Fibroblast of the aortic adventitia (primary cell): Measurements from ENCODE around the gene RASGRP2. TPM values are rescaled to one million over a fixed set of nuclear protein-coding genes. Genes with fewer than 3 reads are reported as not detected.

Source experiments
- DNase-seq: peaks from one replicate; pipeline ENCODE4 v3.0.0-alpha.2; 2010; ENCODE audit warnings: low read depth
- H3K4me3 ChIP-seq: 2 replicates; pipeline ENCODE4 v1.5.1; 2011; ENCODE audit warnings: low read depth, mild to moderate bottlenecking, control low read depth, low read length, moderate library complexity
- total RNA-seq: library from RNA; depleted of rRNA; stranded (reverse); fragments of >200 nt; gene quantifications from 2 replicates; pipeline ENCODE4 v1.2.3, GENCODE V29; 2012; ENCODE audit warnings: low replicate concordance
- TF ChIP-seq, protein P1 (sequence below): IDR thresholded peaks from 2 replicates; pipeline ENCODE4 v1.5.1; 2011; ENCODE audit warnings: mild to moderate bottlenecking, low read length, control low read depth, inconsistent platforms; ENCODE audit not compliant: insufficient read depth

RASGRP2 gene
- total RNA-seq, 1 donor: not detected

DNA sequence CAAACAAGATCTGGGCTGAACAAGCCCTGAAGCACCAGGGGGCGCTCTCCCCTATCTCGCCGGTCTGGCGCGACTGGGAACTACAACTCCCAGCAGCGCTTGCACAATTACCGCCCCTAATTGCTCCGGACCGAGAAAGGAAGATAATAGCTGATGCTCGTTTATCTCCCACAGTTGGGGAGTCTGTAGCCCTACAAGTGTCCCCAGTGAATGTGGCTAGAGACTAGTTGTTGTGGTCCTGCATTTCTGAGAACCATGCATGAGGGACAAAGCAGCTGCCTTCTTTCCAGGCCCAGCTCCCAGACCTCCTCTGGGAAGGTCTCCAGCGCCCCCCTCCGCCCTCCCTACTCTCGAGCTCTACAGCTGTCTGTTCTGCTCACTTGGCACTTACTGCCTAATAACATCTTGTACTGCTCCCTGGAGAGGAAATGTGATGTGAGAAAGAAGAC is 55.4 kb downstream of the RASGRP2 start:
- H3K4me3 ChIP-seq: peak overlapping the region; percentile 52
- DNase-seq: peak; percentile 85
- TF ChIP-seq, protein P1, sequence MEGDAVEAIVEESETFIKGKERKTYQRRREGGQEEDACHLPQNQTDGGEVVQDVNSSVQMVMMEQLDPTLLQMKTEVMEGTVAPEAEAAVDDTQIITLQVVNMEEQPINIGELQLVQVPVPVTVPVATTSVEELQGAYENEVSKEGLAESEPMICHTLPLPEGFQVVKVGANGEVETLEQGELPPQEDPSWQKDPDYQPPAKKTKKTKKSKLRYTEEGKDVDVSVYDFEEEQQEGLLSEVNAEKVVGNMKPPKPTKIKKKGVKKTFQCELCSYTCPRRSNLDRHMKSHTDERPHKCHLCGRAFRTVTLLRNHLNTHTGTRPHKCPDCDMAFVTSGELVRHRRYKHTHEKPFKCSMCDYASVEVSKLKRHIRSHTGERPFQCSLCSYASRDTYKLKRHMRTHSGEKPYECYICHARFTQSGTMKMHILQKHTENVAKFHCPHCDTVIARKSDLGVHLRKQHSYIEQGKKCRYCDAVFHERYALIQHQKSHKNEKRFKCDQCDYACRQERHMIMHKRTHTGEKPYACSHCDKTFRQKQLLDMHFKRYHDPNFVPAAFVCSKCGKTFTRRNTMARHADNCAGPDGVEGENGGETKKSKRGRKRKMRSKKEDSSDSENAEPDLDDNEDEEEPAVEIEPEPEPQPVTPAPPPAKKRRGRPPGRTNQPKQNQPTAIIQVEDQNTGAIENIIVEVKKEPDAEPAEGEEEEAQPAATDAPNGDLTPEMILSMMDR: peak; percentile 92

DNA sequence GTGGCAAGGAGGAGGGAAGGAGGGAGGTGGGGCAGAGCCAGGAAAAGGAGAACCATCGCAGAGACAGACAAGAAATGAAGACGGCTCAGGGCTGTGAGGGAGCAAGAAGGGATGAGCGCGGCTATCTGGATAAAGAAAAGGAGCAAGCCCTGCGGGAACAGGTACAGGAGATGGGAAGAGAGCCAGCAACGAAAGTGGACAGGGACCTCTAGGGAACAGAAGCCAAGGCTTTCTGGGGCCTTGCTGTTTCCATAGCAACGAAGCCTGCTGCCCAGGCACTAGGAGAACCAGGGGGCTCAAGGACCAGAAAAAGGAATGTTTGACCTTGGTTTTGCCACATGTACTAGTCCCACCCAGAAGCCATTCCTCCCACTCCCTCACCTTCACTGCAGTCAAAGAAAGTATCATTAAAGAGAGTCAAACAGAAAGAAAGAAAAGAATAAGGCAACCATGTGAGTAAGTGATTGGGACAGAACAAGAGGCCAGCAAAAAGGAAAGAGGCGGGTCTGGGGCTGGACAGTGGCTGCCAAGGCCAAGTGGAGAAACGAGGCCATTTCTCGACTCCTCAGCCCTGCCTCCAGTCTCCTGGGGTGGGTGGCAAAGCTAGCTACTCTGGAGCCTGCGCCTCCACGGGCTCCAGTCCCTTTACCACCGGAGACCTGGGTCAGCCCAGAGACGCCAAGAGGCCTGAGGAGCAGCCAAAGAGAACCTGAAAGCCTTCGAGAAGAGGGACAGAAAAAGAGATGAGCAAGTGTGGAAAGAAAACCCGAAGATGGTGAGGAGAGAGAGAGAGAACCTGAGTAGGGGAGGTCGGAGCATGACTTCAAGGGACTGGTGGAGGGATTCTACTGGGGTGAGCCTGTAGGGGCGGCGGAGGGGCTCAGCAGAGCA is 56.1 kb downstream of the RASGRP2 start:
- peak; percentile 16 for DNase-seq
- TF ChIP-seq, protein P1: no peak
- no peak overlapping the region for H3K4me3 ChIP-seq

DNA sequence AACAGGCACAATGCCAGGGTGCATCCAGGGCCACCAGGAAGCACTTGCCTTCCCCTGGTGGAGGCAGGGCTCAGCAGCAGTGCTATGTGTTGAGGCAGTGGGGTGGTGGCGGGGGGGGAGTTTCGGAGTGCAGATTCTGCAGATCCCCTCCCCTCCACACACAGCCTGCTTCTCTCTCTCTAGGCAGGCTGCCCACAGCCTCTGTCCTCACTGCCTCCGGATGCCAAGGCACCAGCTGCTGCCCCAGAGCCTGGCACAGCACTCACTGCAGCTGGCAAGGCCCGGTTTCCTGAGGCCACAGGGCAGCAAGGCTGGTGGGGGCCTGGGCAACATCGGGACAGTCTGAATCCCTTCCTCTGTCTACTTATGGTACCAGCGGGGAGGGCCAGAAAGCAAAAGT is 56.7 kb downstream of the RASGRP2 start:
- H3K4me3 ChIP-seq: no peak overlapping the region
- TF ChIP-seq, protein P1: no peak
- no peak for DNase-seq

DNA sequence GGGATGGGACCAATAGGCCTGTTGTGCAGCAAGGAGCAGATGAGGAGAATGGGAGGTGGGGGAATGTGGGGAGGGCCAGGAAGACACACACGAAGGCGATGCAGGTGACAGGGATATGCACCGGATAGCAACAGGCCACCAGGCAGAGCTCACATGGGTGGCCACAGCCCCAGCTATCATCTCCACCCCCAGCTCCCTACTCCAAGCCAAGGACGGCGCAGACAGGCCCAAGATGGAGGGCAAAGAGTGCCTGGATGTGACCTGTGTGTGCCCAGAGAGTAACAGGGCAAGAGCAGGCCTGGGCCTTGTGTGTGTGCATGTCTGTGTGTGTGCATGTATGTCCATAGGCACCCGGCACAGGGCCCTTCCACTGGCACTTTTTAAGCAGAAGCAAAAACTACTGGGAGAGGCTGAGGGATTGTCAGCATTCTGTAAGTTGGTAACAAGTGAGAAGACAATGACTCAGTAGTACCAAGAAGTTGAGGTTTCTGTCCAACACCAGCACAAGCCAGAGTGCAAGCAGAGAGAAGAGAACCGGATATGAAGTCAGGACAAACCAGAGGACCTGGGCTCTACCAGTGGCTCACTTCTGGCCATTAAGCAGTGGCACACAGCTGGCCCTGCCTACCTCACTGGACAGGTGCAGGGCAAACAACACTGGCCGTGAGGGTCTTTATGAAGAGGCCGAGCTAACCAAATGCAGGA is 57.3 kb downstream of the RASGRP2 start:
- TF ChIP-seq, protein P1: no peak
- H3K4me3 ChIP-seq: no peak overlapping the region
- DNase-seq: no peak

DNA sequence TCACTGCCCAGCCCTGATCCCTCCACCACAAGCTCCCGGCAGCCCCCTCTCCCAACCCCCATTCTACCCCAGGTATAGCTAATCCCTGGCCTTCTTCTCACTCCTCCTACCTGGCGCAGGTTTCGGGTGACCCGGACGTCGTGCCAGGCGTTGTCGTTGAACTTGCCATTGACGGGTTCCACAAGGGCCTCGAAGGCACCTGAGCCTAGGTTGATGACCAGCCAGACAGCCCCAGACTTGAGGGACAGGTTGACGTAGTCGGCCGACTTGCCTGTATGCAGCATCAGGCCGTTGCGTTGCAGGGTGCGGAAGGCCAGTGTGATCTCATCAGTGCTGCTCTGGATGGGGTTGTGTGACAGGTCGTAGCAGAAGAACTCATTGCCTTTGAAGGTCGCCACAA is 58.4 kb downstream of the RASGRP2 start:
- no peak overlapping the region for H3K4me3 ChIP-seq
- TF ChIP-seq, protein P1: no peak
- DNase-seq: no peak

DNA sequence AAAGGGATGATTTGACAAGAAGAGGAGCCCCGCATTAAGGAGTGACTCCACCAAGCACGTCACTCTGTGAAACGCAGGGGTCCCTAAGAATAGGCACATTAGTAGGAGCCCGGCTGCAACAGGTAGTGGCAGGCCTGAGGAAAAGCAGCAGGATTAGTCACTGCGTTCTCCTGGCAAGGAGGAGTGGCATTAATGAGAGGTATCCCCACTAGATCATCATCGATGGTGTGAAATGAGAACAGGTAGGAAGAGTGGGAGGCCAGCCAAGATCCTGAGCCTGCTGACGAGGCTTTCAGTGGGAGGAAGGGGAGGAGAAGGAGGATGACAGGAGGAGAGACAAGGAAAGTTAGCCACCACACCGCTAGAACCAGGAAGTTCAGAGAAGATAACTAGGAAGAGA is 59.6 kb downstream of the RASGRP2 start:
- no peak overlapping the region for H3K4me3 ChIP-seq
- DNase-seq: no peak
- TF ChIP-seq, protein P1: no peak
